ENCODE measurements around the gene BANK1.

Gene BANK1

DNA sequence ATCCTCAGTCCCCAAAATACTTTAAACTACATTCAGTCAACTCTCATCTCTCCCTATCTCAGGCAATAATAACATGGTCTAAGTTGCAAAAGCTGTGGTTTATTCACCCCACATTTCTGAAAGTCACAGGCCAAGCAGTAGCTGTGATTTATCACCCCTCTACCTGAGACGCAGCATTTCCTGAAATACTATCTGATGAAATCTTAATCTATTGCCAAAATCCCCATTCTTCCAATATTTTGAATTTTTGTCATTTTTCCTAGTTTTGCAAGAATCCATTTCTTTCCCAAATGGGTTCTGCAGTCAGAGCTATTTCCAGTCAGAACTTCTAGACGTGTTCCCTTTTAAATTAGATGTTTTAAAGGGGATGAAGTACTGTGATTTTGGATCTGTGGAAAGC, 148.3 kb downstream of the BANK1 start:
- DNase-seq (ENCODE audit: low read depth) = no peak
- TF ChIP-seq, protein P1, sequence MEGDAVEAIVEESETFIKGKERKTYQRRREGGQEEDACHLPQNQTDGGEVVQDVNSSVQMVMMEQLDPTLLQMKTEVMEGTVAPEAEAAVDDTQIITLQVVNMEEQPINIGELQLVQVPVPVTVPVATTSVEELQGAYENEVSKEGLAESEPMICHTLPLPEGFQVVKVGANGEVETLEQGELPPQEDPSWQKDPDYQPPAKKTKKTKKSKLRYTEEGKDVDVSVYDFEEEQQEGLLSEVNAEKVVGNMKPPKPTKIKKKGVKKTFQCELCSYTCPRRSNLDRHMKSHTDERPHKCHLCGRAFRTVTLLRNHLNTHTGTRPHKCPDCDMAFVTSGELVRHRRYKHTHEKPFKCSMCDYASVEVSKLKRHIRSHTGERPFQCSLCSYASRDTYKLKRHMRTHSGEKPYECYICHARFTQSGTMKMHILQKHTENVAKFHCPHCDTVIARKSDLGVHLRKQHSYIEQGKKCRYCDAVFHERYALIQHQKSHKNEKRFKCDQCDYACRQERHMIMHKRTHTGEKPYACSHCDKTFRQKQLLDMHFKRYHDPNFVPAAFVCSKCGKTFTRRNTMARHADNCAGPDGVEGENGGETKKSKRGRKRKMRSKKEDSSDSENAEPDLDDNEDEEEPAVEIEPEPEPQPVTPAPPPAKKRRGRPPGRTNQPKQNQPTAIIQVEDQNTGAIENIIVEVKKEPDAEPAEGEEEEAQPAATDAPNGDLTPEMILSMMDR (IDR thresholded peaks at IDR 0.05; ENCODE audit: low read depth, low read length, missing control alignments) = no peak
- no peak overlapping the region for H3K4me3 ChIP-seq (ENCODE audit: low read depth, low read length)

- DNase-seq (ENCODE audit: low read depth) = no peak
- H3K4me3 ChIP-seq (ENCODE audit: low read depth, low read length) = no peak overlapping the region
- TF ChIP-seq, protein P1 (IDR thresholded peaks at IDR 0.05; ENCODE audit: low read depth, low read length, missing control alignments) = no peak
These were observed 151.4 kb downstream of the BANK1 start for GRCh38 chr4:101941816-101942358.

GRCh38 chr4:101942891-101943290, 152.4 kb downstream of the BANK1 start:
- H3K4me3 ChIP-seq (ENCODE audit: low read depth, low read length) = no peak overlapping the region
- TF ChIP-seq, protein P1 (IDR thresholded peaks at IDR 0.05; ENCODE audit: low read depth, low read length, missing control alignments) = no peak
- DNase-seq (ENCODE audit: low read depth) = no peak

- no peak for DNase-seq (ENCODE audit: low read depth)
- no peak overlapping the region for H3K4me3 ChIP-seq (ENCODE audit: low read depth, low read length)
- TF ChIP-seq, protein P1 (IDR thresholded peaks at IDR 0.05; ENCODE audit: low read depth, low read length, missing control alignments) = no peak
These were observed 154.1 kb downstream of the BANK1 start for GRCh38 chr4:101944649-101945048.

DNA sequence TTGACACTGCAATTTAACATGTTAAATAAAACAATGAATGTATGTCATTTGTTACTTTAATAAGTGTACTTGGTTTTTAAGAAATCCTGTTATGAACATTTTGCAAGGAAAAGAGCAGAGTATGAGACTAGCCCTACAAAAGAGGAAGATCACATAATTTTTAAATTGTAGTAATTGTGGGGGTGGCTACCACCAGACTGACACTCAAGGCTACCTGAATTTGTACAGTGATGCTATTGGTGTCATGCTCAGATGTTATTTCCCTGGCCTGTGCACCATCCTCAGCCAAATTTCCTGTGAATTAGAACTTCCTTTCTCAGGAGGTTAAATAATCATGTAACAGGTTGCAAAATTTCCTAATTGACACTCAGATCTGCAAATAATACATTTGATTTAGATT, 157.5 kb downstream of the BANK1 start:
- no peak overlapping the region for H3K4me3 ChIP-seq (ENCODE audit: low read depth, low read length)
- no peak for DNase-seq (ENCODE audit: low read depth)
- TF ChIP-seq, protein P1 (IDR thresholded peaks at IDR 0.05; ENCODE audit: low read depth, low read length, missing control alignments) = no peak

GRCh38 chr4:101948951-101949350, 158.4 kb downstream of the BANK1 start:
- TF ChIP-seq, protein P1 (IDR thresholded peaks at IDR 0.05; ENCODE audit: low read depth, low read length, missing control alignments) = no peak

DNA sequence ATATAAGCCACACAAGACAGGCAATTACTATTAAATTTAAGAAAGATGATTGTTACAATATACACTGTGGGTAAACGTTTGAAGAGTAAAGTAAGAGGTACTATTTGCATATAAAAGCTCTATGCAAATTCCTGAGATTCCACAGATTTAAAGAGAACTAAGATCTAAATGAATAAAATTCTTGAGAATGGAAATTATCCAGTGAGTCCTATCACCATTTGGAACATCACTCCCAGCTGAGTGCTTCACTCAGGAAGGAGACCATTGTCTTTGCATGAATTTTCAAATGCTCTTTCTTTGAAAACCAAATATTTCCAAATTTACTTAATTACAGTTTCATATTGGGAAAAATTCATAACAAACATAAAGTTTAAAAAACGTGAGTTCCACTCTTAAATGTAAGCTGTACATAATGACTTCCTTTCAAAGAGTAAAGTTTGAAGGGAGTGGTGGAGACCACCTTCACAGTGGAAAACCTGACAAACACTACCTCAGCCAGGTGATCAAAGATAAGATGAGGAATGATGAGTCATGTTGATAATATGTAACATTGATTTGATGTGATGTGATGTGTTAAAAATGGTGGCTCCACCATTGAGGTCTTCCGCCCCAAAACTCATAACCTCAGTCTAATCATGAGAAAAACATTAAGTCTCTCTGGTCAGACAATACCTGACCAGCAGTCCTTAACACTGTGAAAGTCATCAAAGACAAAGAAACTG, 159.9 kb downstream of the BANK1 start:
- TF ChIP-seq, protein P1 (IDR thresholded peaks at IDR 0.05; ENCODE audit: low read depth, low read length, missing control alignments) = no peak
- no peak for DNase-seq (ENCODE audit: low read depth)
- H3K4me3 ChIP-seq (ENCODE audit: low read depth, low read length) = no peak overlapping the region

More at GRCh38 chr4:101948951-101949350, 158.4 kb downstream of the BANK1 start:
- DNase-seq (ENCODE audit: low read depth) = no peak
- H3K4me3 ChIP-seq (ENCODE audit: low read depth, low read length) = no peak overlapping the region
